ENCODE results near the gene TTLL6.

Gene TTLL6

DNA sequence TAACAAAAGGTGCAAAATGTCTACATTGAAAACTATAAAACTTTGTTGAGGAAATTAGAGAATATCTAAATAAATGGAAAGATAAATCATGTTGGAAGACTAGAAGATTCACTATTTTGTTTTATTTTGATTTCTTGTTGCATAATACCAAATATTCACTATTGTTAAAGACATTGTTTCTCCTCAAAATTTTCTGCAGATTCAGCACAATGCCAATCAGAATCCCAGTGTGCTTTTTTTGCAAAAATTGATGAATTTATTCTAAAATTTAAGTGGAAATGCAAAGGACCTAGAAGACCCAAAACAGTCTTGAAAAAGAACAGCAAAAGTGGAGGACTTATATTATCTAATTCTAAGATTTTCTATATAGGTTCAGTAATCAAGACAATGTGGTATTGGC, 40.4 kb downstream of the TTLL6 start:
- Histone ChIP-seq H3K27me3 (peaks cover 0 to 26% of the 10 kb centered on the region in 2 donors), H3K4me3 (no peak overlapping the region), H3K36me3 (no peaks in the 10 kb centered on the region), H3K27ac (no peak overlapping the region), H3K9me3 (no peaks in the 10 kb centered on the region), H3K4me1 (no peaks in the 10 kb centered on the region)
- intact Hi-C loops (cut with DNase I; ENCODE audit: low total_unique reads) = no loop called here
- TF ChIP-seq CTCF (IDR thresholded peaks at IDR 0.05) = no peak
- no peak for DNase-seq

GRCh38 chr17:48773245-48773644, 43.8 kb downstream of the TTLL6 start:
- no peak for DNase-seq
- Histone ChIP-seq H3K4me1 (no peaks in the 10 kb centered on the region), H3K27ac (no peak overlapping the region), H3K4me3 (no peak overlapping the region), H3K27me3 (peaks cover 0 to 51% of the 10 kb centered on the region in 2 donors), H3K9me3 (no peaks in the 10 kb centered on the region), H3K36me3 (no peaks in the 10 kb centered on the region)
- intact Hi-C loops (cut with DNase I; ENCODE audit: low total_unique reads) = no loop called here
- no peak for TF ChIP-seq CTCF (IDR thresholded peaks at IDR 0.05)

GRCh38 chr17:48770954-48771353, 46.1 kb downstream of the TTLL6 start:
- no peaks in the 10 kb centered on the region for H3K36me3 ChIP-seq
- H3K9me3 ChIP-seq = no peaks in the 10 kb centered on the region
- H3K27me3 ChIP-seq = peaks cover 0 to 50% of the 10 kb centered on the region in 2 donors
- H3K4me3 ChIP-seq = no peak overlapping the region
- intact Hi-C loops (cut with DNase I; ENCODE audit: low total_unique reads) = no loop called here
- TF ChIP-seq CTCF (IDR thresholded peaks at IDR 0.05) = no peak
- H3K27ac ChIP-seq = no peak overlapping the region
- no peak for DNase-seq
- H3K4me1 ChIP-seq = no peaks in the 10 kb centered on the region

DNA sequence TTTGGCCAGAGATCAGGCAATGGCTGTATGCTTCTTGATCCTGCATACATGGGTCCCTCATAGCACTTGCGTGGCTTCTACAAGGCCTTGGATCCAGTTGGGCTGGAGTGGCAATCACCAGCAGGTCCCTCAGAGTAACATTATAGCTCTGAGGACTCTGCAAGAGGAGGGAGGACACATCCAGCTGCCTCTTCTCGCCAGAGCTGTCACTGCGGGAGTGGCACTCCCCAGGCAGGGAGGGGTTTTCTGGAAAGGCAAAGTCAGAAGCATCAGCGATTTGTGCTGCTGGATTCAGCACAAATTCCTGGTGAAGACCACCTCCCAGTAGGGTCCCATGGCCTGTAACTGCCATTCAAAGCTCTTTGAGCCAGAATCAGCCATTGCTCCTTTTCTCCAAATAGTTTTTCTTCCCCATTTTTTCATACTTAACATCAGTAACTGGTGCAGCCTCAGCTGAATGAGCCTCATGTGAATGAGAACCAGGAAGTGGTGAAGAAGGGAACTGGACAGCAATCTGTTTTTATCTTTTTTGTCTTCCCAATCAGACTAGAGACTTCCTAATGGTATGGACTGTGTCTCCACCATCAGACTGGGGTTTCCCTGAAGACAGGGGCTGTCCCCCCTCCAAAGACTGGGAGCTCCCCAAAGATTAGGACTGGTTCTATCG, 47.9 kb downstream of the TTLL6 start:
- H3K27ac ChIP-seq = no peak overlapping the region
- no peaks in the 10 kb centered on the region for H3K9me3 ChIP-seq
- H3K27me3 ChIP-seq = peaks cover 0 to 58% of the 10 kb centered on the region in 2 donors
- H3K36me3 ChIP-seq = no peaks in the 10 kb centered on the region
- H3K4me1 ChIP-seq = no peaks in the 10 kb centered on the region
- TF ChIP-seq CTCF (IDR thresholded peaks at IDR 0.05) = no peak
- no peak overlapping the region for H3K4me3 ChIP-seq
- peak in 1 of 2 donors; percentile 39 for DNase-seq
- intact Hi-C loops (cut with DNase I; ENCODE audit: low total_unique reads) = no loop called here

GRCh38 chr17:48767263-48767774, 49.7 kb downstream of the TTLL6 start:
- Histone ChIP-seq H3K27ac (no peak overlapping the region), H3K36me3 (no peaks in the 10 kb centered on the region), H3K4me3 (no peak overlapping the region), H3K4me1 (no peaks in the 10 kb centered on the region), H3K9me3 (no peaks in the 10 kb centered on the region), H3K27me3 (peaks cover 0 to 68% of the 10 kb centered on the region in 2 donors)
- peak in 1 of 2 donors; percentile 48 for DNase-seq
- no peak for TF ChIP-seq CTCF (IDR thresholded peaks at IDR 0.05)
- intact Hi-C loops (cut with DNase I; ENCODE audit: low total_unique reads) = no loop called here
